Stimulated activated CD4-positive, alpha-beta T cell treated with anti-CD3 and anti-CD28 coated beads, Interleukin-15, amount 100 ng/mL, for 24 hours (primary cell): ENCODE measurements around the gene UBXN2A.
"Not testable (repeated sequence)": the region's sequence is repeated elsewhere in the genome, so short reads cannot be mapped to it uniquely, and the experiment has no call there.

Source experiments
- DNase-seq: peaks from one replicate; pipeline ENCODE4 v3.0.0-alpha.2; 2020

UBXN2A gene

DNA sequence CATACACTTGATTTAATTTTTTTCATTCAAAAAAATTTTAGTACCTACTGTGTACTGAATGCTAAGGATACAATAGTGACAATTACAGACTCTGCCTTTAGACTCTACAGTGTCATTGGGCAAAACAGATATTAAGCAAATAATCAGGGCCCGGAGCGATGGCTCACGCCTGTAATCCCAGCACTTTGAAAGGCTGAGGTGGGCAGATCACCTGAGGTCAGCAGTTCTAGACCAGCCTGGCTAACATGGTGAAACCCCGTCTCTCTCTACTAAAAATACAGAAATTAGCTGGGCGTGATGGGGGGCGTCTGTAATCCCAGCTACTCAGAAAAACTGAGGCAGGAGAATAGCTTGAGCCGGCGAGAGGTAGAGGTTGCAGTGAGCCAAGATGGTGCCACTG, 1.4 kb downstream of the UBXN2A start:
- DNase-seq, result no peak

DNA sequence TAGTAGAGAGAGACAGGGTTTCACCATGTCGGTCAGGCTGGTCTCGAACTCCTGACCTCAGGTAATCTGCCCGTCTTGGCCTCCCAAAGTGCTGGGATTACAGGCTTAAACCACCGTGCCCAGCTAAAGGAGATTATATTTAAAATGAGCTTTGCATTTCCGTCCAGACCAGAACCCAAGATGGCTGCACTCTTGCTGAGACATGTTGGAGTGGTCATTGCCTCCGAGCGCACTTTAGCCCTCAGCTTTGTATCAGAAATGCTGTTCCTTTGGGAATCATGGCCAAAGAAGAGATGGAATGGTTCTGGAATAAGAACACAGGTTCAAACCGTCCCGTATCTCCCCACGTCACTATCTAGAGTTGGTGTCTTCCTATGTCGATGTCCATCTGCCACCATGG, 3.4 kb downstream of the UBXN2A start:
- DNase-seq, result no peak

DNA sequence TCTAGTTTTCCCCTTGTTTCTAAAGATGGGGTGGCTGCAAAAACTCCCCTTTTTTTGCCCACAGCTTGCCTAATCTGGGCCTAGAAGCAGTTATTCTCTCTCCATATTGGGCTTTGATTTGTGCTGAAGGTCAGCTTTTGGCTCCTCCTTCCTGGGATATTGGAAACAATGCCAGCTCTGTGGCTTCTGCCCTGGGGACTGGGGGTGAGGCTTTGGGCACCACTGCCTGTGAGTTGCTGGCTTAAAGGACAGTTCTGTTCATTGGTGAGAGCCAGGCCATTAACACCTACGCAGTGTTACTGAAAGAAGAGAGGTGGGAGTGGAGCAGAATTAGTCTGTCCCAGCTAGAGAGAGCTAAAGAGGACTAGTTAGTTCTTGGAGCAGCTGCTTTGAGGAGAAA, 4.3 kb downstream of the UBXN2A start:
- DNase-seq, result no peak

DNA sequence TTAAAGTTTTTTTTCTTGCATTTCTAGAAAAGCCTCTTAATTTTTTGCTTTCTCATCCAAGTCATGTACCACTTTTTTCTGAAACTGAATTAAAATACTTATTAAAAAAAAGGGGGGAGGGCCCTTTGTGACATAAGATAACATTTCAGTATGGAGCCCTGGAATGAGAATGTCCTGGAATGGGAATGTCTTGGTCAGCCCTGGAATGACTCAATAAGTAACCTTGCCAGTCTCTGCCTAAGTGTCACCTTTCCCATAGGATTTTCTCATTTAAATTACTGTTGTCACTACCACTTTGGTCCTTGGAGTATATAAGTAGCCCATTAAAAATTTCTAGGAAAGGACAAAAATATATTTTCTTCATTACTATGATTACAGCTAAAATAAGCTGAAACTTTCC, 4.7 kb downstream of the UBXN2A start:
- no peak for DNase-seq

DNA sequence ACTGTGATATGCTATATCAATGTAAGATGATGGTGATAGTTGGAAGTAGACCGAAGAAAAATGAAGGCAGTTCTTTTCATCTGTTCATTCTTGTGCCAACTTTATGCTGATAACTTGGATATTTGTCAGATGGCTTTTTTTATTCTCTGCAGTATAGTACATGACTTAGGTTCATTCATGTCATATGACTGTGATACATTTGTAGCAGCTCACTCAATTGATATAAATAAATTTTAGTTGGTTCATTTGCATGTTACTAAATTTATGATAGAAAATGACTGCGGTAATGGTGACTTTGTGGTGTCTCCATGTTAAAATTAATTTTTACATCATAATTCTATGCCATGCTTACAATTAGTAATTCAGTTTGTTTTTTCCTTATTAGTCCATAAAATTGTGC, 7.1 kb downstream of the UBXN2A start:
- DNase-seq, result no peak

DNA sequence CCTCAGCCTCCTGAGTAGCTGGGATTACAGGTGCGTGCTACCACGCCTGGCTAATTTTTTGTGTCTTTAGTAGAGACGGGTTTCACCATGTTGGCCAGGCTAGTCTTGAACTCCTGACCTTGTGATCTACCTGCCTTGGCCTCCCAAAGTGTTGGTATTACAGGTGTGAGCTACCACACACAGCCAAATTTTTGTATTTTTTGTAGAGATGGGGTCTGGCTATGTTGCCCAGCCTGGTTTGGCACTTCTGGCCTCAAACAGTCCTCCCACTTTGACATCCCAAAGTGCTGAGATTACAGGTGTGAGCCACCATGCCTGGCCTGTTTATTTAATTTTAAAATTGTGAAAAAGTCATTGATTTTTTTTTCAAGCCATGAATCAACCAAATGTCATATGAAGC, 12.3 kb downstream of the UBXN2A start:
- DNase-seq, result not testable (repeated sequence)

DNA sequence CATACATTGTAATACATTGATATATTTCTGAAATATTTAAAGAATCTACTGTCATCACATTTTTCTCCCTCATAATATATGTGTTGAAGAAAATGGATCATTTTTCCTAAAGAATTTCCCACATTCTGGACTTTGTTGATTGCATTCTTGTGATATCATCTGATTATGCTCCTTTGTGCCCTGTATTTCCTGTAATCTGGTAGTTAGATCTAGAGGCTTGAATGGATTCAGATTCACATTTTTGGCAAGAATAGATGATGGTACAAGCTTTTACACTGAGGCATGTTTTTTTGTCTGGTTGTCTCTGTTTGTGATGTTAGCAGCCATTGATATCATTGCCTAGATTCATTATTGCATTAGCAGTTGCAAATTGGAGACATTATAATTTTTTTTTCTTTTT, 13.4 kb downstream of the UBXN2A start:
- no peak for DNase-seq

DNA sequence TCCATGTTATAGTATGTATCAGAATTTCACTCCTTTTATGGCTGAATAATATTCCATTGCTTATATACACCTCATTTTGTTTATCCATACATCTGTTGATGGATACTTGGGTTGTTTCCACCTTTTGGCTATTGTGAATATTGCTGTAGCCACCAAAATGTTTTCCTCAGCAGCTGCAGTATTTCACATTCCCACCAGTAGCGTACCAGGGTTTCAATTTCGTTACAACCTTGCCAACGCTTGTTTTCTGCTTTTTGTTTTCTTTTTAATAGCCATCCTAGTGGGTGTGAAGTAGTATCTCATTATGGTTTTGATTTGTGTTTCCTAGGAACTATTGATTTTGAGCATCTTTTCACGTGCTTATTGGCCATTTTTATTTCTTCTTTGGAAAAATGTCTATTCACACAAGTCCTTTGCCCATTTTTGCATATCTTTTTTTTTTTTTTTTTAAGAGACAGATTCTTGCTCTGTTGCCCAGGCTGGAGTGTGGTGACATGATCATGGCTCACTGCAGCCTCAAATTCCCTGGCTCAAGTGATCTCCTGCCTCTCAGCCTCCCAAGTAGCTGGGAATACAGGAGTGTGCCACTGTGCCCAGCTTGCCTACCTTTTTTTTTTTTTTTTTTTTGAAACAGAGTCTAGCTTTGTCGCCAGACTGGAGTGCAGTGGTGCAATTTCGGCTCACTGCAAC, 14.2 kb downstream of the UBXN2A start:
- DNase-seq, result no peak

DNA sequence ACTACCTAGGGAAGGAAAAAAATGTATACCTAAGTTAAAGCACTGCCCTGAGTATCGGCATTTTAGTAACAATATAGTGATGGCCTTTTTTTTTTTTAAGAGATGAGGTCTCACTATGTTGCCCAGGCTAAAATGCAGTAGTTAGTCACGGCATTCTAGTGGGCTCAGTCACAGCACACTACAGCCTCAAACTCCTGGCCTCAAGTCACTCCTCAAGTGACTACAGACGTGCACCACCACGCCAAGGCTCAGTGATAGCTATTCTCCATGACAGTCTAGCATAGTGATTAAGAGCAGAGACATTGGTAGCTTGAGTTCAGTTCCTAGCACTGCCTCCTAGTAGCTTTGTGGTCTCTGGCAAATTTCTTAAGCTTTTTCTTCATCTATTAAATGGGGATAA, 27.6 kb downstream of the UBXN2A start:
- no peak for DNase-seq

DNA sequence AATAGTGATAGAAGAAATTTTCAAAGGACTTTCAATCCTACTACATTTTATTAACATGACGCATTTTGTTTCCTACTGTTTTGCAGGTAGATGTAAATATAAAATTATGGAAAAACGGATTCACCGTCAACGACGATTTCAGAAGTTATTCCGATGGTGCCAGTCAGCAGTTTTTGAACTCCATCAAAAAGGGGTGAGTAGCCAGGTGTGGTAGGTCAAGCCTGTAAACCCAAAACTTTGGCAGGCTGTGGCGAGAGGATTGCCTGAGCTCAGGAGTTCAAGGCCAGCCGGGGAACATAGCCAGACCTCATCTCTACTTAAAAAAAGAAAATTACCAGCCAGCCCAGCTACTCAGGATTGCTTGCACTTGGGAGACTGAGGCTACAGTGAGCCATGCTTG, 36.6 kb downstream of the UBXN2A start:
- DNase-seq, result no peak

DNA sequence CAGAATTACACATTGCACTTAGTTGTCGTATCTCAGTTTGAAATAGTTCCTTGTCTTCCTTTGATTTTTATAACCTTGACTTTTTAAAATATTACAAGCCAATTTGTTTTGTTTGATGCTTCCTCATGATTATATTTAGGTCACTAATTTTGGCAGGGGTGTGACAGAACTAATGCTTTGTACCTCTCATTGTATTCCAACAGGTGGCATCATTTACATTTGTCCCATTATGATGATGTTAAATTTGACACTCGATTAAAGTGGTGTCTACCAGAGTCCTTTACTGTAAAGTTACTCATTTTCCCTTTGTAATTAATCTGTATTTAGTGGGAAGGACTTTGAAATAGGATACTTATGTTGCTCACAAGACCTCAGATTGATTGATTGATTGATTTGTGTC, 48.1 kb downstream of the UBXN2A start:
- no peak for DNase-seq

DNA sequence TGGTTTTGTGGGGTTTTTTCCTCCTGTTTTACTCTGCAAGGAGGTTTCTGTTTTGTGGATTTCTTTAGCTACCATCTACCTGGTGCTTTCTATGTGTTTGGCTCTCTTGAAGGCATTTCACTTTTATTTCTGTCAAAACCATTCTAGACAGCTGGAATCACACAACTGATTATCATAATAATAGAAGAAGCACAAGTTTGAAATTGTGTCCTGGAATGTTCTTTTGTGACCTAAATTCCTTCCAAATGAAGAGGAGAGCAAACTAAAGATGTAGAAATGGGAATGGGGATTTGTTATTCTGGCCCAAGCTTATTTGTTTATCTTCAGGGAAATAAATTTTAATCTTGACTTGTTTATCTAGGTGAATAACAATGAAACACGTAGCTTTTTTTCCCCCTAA, 52.7 kb downstream of the UBXN2A start:
- no peak for DNase-seq

DNA sequence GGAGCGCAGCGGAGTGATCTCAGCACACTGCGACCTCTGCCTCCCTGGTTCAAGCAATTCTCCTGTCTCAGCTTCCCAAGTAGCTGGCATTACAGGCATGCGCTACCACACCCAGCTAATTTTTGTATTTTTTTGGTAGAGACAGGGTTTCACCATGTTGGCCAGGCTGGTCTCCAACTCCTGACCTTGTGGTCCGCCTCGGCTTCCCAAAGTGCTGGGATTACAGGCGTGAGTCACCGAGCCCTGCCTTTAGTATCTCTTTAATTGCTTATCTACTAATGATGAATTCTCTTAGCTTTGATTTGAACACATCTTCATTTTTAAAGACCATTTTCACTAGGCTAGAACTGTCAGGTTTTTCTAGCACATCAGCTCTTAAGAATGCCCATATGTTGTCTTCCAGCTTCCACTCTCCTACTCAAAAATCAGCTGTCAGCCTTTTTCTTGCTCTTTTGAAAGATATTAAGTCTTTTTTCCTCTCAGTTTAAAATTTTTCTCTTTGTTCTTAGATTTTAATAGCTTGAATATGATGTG, 53.5 kb downstream of the UBXN2A start:
- no peak for DNase-seq

DNA sequence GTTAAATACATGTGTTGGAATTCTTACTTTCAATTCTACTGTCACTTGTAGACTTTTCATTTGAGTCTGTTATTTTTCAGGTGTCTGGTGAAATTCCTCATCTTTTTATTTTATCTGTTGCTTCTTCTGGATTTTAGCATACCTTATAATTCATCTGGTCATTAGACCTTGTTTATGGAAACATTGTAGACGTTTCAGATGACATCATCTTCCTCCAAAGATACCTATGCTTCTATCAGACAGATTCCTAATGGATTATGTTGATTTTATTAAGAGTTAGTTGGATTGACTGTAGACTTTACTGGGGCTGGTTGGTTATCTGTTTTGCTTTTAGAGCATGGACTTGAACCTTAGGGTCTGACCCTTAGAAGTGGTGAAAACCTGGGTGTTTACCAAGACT, 54.3 kb downstream of the UBXN2A start:
- no peak for DNase-seq

DNA sequence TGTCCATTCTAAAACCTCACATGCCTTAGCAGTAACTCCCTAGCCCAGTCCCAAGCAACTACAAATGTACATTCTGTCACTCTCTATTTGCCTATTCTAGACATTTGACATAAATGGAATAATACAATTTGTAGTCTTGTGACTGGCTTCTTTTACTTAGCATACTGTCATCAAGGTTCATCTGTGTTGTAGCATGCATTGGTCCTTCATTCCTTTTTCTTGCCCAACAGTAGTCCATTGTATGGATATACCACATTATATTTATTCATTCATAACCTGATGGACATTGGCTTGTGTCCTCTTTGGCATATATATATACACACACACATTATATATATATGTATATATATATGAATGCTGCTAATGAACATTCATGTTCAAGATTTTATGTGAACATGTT, 67.4 kb downstream of the UBXN2A start:
- no peak for DNase-seq

DNA sequence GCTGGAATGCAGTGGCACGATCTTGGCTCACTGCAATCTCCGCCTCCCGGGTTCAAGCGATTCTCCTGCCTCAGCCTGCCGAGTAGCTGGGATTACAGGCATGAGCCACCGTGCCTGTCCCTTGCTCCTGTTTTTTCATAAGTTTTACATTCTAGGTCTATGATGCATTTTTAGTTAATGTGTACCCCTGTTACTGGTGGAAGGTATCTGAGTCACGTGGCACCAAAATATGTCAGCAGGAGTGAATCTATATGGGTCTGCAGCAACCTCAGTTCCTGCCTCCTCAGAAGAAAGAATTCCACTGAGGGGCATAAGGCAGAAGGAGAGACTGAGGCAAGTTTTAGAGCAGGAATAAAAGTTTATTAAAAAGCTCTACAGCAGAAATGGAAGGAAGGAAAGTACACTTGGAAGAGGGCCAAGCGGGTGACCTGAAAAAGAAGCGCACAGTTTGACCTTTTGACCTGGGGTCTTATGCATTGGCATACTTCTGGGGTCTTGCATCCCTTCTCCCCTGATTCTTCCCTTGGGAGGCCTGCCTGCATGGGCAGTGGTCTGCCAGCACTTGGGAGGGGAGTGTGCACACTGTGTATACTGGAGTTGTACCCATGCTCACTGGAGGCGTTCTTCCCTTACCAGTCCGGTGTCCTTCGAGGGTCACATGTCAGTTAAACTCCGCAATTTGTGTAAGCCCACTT, 68.6 kb downstream of the UBXN2A start:
- no peak for DNase-seq

DNA sequence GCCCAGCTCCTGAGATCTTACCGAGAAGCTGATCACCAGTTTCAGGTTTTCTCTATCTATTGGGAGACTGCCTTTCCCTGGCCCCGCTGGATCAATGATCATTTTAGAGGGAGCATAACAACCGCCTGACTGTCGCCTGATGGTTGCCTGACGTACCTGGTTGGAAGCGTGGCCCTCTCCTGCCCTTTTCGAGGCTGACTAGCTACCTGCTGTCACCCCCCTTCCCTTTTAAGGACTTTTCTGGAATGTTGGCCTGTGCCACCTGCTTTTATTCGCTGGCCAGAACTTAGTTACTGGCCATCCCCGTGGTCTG, 69.1 kb downstream of the UBXN2A start:
- no peak for DNase-seq

DNA sequence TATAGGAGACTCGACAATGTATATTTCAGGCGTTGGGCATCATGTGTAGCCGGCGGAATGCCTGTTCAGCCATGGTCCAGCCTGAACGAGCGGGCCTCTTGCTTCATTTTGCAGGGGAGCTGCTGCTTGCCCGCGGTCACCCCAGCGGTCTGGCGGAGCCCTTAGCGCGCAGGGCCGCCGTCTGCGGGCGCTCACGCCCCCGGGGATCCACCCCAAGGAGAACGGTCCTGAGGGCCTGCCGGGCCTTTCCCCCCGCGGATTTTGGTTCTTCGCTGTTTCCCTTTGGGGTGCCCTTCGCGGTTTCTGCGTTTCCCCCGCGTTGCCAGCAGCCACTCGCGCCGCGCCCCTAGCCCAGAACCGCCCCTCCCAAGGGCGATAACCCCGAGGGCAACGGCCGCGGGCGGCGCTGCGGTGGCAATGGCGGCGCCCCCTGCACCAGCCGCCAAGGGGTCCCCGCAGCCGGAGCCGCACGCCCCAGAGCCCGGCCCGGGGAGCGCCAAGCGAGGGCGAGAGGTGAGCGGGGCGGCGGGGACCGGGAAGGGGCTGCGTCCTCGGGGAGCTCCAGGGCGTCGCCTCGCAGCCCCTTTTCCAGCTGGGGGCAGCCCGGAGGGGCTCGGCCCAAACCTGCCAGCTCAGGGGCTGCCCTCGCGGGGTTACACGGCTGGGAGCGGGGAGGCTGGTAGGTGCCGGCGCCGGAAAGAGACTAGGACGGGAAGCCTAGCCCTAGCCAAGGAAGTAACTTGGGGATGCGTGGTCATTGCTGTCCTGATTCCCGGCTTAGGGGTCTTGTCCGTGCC, 69.6 kb downstream of the UBXN2A start, which contains the start of gene MFSD2B:
MFSD2B (plus strand) TSS at position 406 of the 797 bp plus-strand sequence; CDS start at position 418, 12 bp downstream.
- no peak for DNase-seq

DNA sequence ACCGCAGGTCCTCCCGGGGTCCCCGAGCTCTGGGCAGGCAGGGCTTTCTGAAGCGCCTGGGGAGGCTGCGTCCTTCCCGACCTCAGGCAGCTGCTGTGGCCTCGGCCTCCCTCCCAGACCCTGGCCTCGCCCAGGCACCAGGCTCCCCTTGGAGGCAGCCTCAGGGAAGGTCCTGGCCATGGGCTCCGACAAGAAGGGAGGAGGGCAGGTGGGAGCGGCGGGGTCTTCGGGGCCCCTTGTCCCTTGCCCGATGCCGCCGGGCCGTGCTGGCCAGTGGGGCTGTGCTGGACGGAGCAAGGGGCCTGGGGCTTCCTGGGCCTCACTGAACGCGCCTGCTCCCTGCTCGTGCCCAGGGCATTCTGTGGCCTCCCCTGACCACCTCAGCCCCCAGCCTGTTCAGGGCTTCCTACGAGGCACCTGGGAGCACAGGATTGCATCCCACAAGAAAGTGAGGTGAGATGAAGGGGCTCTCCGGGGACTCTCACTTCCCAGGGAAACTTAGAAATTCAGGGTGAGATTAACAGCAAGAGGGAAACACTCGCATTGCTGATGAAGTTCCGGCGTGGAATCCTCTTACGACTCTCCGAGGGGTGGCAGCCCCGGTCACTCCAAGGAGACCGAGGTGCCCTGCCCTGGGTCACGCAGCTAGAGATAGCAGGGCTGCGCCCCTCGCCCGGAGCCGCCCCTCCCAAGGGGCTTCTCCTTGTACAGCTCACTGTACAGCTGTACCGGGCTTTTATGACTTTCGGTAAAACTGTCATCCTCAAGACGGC, 70.4 kb downstream of the UBXN2A start:
- no peak for DNase-seq

DNA sequence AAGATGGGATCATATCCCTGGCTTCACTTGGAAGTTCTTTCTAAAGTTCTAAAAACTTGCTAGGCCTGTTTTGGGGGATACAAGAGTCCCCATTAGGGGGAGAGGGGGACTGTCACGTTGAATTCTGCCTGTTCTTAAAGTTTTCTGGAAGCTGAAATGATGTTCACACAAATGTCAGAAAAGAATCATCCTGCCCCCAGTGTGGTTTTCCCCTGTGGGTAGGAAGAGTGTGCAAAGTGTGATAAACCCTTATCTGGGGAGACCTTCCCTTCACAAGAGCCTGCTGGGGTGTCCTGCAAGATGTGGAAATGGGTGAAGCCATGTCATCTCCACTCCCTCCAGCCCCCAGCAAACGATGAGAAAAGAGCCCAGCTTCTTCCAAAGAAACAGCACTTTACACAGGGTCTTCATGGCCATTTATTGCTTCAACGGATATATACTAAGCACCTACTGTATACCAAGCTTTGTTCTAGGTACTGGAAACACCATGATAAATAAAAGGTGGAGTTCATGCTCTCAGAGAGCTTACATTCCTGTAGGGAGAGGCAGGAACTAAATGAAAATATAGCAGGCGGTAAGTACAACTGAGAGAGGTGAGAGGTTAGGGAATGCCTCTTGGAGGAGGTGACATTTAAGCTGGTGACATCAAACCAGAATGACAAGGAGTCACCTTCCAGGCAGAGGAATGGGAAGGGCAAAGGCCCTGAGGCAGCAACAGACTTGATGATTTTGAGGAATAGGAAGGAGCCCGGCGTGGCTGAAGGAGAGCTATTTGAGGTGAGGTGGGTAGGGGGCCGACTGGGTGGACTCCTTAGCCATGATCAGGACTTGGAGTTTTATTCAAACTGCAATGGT, 71.2 kb downstream of the UBXN2A start:
- no peak for DNase-seq

DNA sequence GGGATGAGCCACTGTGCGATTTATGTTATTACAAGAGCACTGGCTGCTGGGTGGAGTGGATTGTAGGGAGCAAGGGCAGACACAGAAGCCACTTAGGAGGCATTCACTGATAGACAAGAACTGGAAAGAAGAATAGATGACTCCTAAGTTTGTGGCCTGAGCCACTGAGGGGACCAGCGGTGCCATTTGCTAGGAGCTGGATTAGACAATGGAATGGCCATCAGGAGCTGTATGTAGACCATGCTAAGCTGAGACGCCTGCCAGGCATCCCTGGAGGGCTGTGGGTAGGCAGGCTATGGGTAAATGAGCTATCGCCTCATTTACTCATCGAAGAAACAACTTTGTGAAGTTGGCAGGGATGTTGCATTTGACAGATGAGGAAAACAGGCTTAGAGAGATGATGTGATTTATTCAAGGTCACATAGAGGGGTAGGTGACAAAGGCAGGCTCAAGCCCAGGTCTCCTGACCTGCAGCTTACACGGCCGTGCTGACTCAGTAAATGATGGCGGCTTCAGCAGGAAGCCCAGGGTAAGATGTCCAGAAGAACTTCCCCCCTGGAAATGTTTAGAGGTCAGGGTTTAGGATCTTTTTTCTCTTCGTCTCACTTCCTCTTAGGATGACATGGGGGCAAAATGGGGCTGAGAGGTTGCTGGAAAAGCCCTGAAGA, 72.4 kb downstream of the UBXN2A start:
- DNase-seq, result no peak

DNA sequence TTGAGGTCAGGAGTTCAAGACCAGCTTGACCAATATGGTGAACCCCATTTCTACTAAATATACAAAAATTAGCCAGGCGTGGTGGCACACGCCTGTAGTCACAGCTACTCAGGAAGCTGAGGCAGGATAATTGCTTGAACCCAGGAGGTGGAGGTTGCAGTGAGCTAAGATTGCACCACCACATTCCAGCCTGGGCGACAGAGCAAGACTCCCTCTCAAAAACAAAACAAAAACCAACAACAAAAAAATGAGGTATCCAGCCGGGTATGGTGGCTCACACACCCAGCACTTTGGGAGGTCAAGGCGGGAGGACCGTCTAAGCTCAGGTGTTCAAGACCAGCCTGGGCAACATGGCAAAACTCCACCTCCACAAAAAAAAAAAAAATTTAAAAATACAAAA, 74.6 kb downstream of the UBXN2A start:
- not testable (repeated sequence) for DNase-seq
